Esophagus (tissue), 2 donors: ENCODE measurements around the gene SAA4. TPM values are rescaled to one million over a fixed set of nuclear protein-coding genes. Genes with fewer than 3 reads are reported as not detected.
"Not testable (repeated sequence)": the region's sequence is repeated elsewhere in the genome, so short reads cannot be mapped to it uniquely, and the experiment has no call there.

Source experiments
- H3K27ac ChIP-seq, 2 donors: one replicate each; pipeline ENCODE4 v1.5.1; 2013; ENCODE audit warnings: low read depth in 2 of 2, mild to moderate bottlenecking in 2 of 2, inconsistent platforms in 1 of 2, low read length in 1 of 2, moderate library complexity in 1 of 2
- H3K27me3 ChIP-seq, 2 donors: one replicate each; pipeline ENCODE4 v1.6.1; 2013; ENCODE audit warnings: low read length in 2 of 2, control low read depth in 1 of 2, mild to moderate bottlenecking in 1 of 2; ENCODE audit not compliant: insufficient read depth in 2 of 2, control insufficient read depth in 1 of 2
- H3K36me3 ChIP-seq, 2 donors: one replicate each; pipeline ENCODE4 v1.6.1; 2013; ENCODE audit warnings: low read length in 1 of 2; ENCODE audit not compliant: control insufficient read depth in 2 of 2, insufficient read depth in 2 of 2
- H3K4me1 ChIP-seq, 2 donors: one replicate each; pipeline ENCODE4 v1.6.1; 2013; ENCODE audit warnings: low read length in 1 of 2; ENCODE audit not compliant: control insufficient read depth in 2 of 2, insufficient read depth in 2 of 2
- H3K4me3 ChIP-seq, 2 donors: one replicate each; pipeline ENCODE4 v1.5.1; 2013; ENCODE audit warnings: low read length in 2 of 2, mild to moderate bottlenecking in 2 of 2, low read depth in 1 of 2, moderate library complexity in 1 of 2
- H3K9me3 ChIP-seq, 2 donors: one replicate each; pipeline ENCODE4 v1.6.1; 2013; ENCODE audit warnings: mild to moderate bottlenecking in 2 of 2, low read depth in 1 of 2, low read length in 1 of 2, moderate library complexity in 1 of 2; ENCODE audit not compliant: control insufficient read depth in 2 of 2, insufficient read depth in 1 of 2
- WGBS, 2 donors: extraction: QIAGEN DNeasy Blood & Tissue Kit; methylation state at CpG; one replicate each; pipeline ENCODE4 v1.1.7; 2013; 5-methylcytosine and 5-hydroxymethylcytosine counted together
- polyA plus RNA-seq, 2 donors: library from polyadenylated mRNA; stranded (reverse); fragments of 200-250 nt; gene quantifications; one replicate each; pipeline ENCODE4 v1.2.3, GENCODE V29; 2013
- donor health status: healthy with polysubstance abuse.
- donor health status: Bipolar disorder and iron deficiency.

SAA4 gene
- polyA plus RNA-seq, 2 donors: not detected

DNA sequence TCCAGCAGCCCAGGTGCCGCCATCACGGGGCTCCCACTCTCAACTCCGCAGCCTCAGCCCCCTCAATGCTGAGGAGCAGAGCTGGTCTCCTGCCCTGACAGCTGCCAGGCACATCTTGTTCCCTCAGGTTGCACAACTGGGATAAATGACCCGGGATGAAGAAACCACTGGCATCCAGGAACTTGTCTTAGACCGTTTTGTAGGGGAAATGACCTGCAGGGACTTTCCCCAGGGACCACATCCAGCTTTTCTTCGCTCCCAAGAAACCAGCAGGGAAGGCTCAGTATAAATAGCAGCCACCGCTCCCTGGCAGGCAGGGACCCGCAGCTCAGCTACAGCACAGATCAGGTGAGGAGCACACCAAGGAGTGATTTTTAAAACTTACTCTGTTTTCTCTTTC is 29.3 kb upstream of the SAA4 start, which contains the start of gene SAA1:
SAA1 (plus strand) TSS at position 316 of the 400 bp plus-strand sequence. CDS start 624 bp downstream, outside the sequence.
- no peak within 1 kb of the TSS for H3K27ac ChIP-seq
- H3K27me3 ChIP-seq: no peaks in the 10 kb centered on the region
- no peaks in the 10 kb centered on the region for H3K36me3 ChIP-seq
- no peaks in the 10 kb centered on the region for H3K4me1 ChIP-seq
- no peak within 1 kb of the TSS for H3K4me3 ChIP-seq
- 43 to 51% methylated on average over 8 of the region's 8 CpGs for WGBS, 2 donors
- H3K9me3 ChIP-seq: no peaks in the 10 kb centered on the region

DNA sequence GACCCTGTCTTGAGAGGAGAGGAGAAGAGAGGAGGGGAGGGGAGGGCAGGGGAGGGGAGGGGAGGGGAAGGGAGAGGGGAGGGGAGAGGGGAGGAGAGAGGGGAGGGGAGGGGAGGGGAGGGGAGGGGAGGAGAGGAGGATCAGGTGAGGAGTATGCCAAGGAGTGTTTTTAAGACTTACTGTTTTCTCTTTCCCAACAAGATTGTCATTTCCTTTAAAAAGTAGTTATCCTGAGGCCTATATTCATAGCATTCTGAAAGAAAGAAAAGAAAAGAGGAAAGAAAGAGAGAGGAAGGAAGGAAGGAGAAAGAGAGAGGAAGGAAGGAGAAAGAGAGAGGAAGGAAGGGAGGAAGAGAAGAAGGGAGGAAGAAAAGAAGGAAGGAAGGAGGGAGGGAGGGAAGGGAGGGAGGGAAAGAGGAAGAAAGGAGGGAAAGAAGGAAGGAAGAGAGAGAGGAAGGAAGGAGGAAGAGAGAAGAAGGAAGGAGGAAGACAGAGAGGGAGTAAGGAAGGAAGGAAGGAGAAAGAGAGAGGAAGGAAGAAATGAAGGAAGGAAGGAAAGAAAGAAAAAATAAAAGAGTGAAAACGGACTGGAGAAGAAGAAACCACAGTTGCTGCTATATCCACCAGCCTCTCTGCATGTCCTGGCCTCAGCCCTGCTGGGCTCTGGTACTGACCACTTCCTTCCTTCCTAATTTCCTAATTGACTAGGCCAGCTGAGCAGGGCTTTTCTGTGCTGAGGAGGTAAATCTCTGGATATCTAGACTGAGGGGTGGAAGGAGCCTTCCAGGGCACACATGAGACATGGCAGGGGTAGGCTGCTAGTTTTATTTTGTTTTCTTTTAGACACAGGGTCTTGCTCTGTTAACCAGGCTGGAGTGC is 28.3 kb upstream of the SAA4 start:
- Histone ChIP-seq H3K36me3 (no peaks in the 10 kb centered on the region), H3K4me3 (no peak overlapping the region), H3K27me3 (no peaks in the 10 kb centered on the region), H3K9me3 (no peaks in the 10 kb centered on the region), H3K27ac (no peak overlapping the region), H3K4me1 (no peaks in the 10 kb centered on the region)
- WGBS, 2 donors: 53 to 74% methylated on average over 1 of the region's 1 CpG

DNA sequence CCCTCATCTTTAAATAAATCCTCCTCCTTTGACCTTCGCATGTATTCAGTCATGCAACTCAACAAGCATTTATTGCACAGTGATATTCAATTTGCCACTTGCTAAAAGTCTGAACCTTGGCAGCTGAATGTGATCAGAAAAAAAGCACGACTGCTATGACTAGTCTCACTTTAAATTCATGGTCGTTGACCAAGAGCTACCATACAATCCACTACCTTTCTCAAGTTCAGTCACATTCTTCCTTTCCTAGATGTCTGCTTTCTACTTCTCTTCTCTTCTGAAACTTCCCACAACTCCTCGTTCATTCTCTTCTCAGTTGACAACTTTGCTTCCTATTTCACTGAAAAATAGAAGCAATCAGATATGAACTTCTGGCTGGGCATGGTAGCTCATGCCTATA is 27.4 kb upstream of the SAA4 start:
- Histone ChIP-seq H3K4me3 (no peak overlapping the region), H3K4me1 (no peaks in the 10 kb centered on the region), H3K36me3 (no peaks in the 10 kb centered on the region), H3K27ac (no peak overlapping the region), H3K27me3 (peaks cover 0 to 3% of the 10 kb centered on the region in 2 donors), H3K9me3 (no peaks in the 10 kb centered on the region)
- 72 to 75% methylated on average over 4 of the region's 4 CpGs for WGBS, 2 donors

DNA sequence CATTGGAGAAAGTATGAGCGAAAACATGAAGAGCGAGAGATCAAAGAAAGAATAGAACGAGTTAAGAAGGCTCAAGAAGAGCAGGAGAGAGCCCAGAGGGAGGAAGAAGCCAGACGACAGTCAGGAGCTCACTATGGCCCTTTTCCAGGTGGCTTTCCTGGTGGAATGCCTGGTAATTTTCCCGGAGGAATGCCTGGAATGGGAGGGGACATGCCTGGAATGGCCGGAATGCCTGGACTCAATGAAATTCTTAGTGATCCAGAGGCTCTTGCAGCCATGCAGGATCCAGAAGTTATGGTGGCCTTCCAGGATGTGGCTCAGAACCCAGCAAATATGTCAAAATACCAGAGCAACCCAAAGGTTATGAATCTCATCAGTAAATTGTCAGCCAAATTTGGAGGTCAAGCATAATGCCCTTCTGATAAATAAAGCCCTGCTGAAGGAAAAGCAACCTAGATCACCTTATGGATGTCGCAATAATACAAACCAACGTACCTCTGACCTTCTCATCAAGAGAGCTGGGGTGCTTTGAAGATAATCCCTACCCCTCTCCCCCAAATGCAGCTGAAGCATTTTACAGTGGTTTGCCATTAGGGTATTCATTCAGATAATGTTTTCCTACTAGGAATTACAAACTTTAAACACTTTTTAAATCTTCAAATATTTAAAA is 26.2 kb upstream of the SAA4 start:
- H3K27ac ChIP-seq, H3K27me3 ChIP-seq, H3K36me3 ChIP-seq, H3K4me1 ChIP-seq, H3K4me3 ChIP-seq, H3K9me3 ChIP-seq: not testable (repeated sequence)
- 70 to 74% methylated on average over 8 of the region's 8 CpGs for WGBS, 2 donors

DNA sequence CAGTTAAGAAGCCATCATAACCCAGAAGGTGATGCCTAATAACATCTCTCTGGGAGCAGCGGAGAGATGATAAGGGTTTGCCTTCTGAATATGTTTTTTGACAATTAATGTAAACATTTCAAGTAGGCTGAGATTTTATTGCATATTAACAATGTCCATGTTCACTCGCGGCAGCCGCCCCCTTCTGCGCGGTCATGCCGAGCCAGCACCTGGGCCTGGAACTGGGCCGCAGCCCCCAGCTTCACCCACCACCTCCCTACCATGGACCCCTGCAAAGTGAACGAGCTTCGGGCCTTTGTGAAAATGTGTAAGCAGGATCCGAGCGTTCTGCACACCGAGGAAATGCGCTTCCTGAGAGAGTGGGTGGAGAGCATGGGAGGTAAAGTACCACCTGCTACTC is 25.1 kb upstream of the SAA4 start:
- no peaks in the 10 kb centered on the region for H3K4me1 ChIP-seq
- no peak overlapping the region for H3K4me3 ChIP-seq
- H3K27ac ChIP-seq: no peak overlapping the region
- WGBS, 2 donors: 94 to 95% methylated on average over 14 of the region's 14 CpGs
- H3K36me3 ChIP-seq: no peaks in the 10 kb centered on the region
- H3K27me3 ChIP-seq: peaks cover 0 to 3% of the 10 kb centered on the region in 2 donors
- no peaks in the 10 kb centered on the region for H3K9me3 ChIP-seq

DNA sequence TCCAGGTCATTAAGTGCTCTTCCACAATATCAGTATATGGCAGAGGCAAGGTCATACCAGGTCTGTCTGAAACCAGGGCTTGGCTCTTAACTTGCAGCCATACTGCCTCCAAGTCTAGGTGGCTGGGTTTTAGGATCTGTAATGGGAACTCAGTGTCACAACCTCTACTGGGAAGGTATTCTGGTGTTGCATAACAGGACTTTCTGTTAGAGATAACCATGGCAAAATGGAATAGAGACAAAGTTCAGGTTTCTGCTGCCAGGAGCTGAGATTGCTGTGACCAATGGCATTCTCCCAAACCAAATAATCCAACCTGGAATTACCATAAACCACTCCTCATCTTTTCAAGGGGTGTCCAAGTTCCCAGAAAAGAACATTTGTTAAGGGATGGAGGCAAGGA is 22.7 kb upstream of the SAA4 start:
- H3K27ac ChIP-seq: no peak overlapping the region
- no peak overlapping the region for H3K4me3 ChIP-seq
- peaks cover 0 to 3% of the 10 kb centered on the region in 2 donors for H3K27me3 ChIP-seq
- no peaks in the 10 kb centered on the region for H3K36me3 ChIP-seq
- no peaks in the 10 kb centered on the region for H3K4me1 ChIP-seq
- H3K9me3 ChIP-seq: no peaks in the 10 kb centered on the region

DNA sequence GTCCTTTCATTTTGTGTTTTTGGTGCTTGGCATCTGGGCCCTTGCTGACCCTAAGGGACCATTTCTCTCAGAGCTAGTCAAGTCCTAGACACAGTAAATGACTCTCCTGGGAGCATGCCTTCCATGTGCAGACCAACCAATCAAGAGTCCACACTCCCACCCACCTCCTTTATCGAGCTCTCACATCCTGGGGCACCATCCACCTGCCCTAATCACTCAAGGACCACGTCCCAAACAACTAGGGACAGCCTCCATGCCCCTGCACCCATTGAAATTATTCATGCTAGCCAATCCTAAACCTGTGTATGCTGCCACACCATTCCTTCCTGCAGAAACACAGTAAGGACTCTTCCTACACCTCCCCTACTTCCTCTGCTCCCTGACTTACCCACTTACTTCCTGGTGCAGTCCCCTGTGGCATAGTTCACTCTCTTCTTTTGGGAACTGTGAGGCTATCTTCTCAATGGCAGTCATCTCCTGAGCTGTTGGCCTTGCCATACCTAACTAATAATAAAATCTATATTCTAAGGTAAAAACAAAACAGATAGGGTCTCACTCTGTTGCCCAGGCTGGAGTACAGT is 18.3 kb upstream of the SAA4 start:
- Histone ChIP-seq H3K4me1 (no peaks in the 10 kb centered on the region), H3K9me3 (no peaks in the 10 kb centered on the region), H3K27me3 (peaks cover 0 to 3% of the 10 kb centered on the region in 2 donors), H3K27ac (no peak overlapping the region), H3K4me3 (no peak overlapping the region), H3K36me3 (no peaks in the 10 kb centered on the region)
- 55 to 59% methylated on average over 2 of the region's 2 CpGs for WGBS, 2 donors

DNA sequence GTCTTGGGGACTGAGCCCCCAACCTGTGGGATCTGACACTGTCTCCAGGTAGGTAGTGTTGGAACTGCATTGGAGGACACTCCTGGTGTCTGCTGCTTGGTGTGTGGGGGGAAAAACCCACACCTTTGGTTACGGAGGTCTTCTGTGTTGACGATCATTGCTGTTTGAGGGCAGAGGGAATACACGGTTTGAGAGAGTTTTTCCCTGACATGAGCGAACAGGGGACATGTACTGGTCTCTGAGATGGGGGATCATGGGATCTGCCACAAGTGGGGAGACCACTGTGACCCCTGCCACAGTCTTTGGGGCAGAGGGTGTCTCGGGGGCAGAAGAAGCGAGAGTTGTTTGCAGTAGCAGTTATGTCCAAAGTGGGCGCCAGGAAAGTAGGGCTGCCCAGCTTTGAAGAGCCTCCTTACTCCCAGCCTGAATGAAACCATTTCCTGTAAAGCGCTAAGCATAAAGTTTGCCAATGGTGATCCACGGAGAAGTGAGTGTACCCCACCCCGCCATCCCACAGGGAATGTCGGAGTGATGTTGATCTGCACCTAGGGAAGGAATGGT is 17.3 kb upstream of the SAA4 start:
- 78 to 87% methylated on average over 11 of the region's 11 CpGs for WGBS, 2 donors
- H3K27ac ChIP-seq: no peak overlapping the region
- no peaks in the 10 kb centered on the region for H3K27me3 ChIP-seq
- H3K4me3 ChIP-seq: no peak overlapping the region
- H3K9me3 ChIP-seq: no peaks in the 10 kb centered on the region
- no peaks in the 10 kb centered on the region for H3K36me3 ChIP-seq
- H3K4me1 ChIP-seq: no peaks in the 10 kb centered on the region

DNA sequence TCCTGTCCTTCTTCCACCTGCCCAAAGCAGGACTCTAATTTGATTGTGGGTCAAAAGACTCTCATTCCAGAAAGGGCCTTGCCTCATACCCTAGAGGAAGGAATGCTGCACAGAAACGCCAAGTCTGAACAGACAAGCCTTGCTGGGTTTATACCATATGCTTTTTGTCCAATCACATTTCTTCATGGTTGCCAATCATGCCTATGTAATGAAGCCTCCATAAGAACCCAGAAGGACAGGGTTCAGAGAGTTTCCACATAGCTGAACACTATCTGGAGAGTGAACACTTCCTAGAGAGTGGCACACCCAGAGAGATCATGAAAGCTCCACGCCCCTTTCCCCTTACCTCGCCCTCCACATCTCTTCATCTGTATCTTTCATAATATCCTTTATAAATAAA is 16.6 kb upstream of the SAA4 start:
- Histone ChIP-seq H3K27me3 (no peaks in the 10 kb centered on the region), H3K36me3 (no peaks in the 10 kb centered on the region), H3K4me1 (no peaks in the 10 kb centered on the region), H3K9me3 (no peaks in the 10 kb centered on the region), H3K27ac (no peak overlapping the region), H3K4me3 (no peak overlapping the region)
- 73% methylated on average over 3 of the region's 3 CpGs for WGBS, 2 donors
